ENCODE data around the gene ERGIC3. TPM values are rescaled to one million over a fixed set of nuclear protein-coding genes. Genes with fewer than 3 reads are reported as not detected.

The ERGIC3 gene
- total and polyA plus RNA-seq, 2 of the 4 experiments (the other 2 are of a cell fraction), result 434 to 438 TPM

DNA sequence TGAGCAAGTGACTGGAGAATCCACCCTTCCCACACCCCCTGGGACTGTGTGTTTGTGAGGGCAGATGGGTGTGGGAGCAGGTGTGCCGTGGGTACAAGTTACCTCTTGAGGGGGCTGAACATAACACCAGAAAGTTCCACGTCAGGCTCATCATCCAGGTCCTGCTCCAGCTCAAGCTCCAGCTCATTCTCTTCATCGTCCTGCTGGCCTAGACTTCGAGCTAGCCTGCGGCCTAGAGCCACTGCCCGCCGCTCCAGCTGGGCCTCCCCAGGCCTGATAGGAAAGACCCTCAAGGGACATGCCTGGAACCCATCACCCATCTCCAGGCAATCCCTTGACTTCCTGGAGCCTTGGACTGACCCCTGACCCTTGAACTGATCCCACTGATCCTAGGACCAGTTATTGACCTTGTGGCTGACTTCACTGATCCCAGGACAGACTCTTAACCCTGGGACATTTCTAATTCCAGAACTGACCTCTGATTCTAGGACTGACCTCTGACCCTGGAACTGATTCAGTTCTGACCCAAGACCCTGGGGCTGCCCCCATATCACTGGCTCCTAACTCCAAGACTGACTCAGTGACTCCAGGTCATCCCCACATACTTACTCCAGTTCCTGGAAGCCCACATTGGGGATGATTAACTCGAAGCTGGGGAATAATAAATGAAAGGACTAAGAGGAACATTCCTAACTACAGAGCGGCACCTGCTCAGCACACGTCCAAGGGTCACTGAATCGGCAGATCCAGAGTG is 62.0 kb downstream of the ERGIC3 start:
- dilution Hi-C loops (cut with HindIII; ENCODE audit: low sequenced_read_pairs, unreplicated experiment), result no loop called here
- Histone ChIP-seq H3K23ac (ENCODE audit: low read depth, low read length) (no peak overlapping the region), H2AFZ (replicated peaks; ENCODE audit: low read length, poor library complexity) (no peak overlapping the region), H3K56ac (ENCODE audit: extremely low read depth, insufficient read depth, low read length) (no peak overlapping the region), H3K4ac (ENCODE audit: low read depth, low read length) (no peak overlapping the region), H3K18ac (ENCODE audit: low read depth, low read length) (no peak overlapping the region), H2AK5ac (ENCODE audit: low read depth, low read length) (no peak overlapping the region), H3K9me1 (ENCODE audit: insufficient read depth, low read length) (no peaks in the 10 kb centered on the region), H3K4me1 (ENCODE audit: control insufficient read depth, insufficient read depth, low read length) (peaks cover 3% of the 10 kb centered on the region), H2BK5ac (ENCODE audit: low read depth, low read length, poor library complexity, severe bottlenecking) (no peak overlapping the region), H3K9me3 (ENCODE audit: control insufficient read depth, insufficient read depth, low read length) (no peaks in the 10 kb centered on the region), H3K27me3 (ENCODE audit: control insufficient read depth, insufficient read depth, low read length) (peaks cover 35% of the 10 kb centered on the region), H3K27ac (ENCODE audit: insufficient read depth, low read length) (no peak overlapping the region), H3K4me2 (ENCODE audit: low read depth, low read length) (no peak overlapping the region), H3K4me3 (ENCODE audit: insufficient read depth, low read depth, low read length) (no peak overlapping the region), H2BK120ac (ENCODE audit: low read depth, low read length) (no peak overlapping the region), H4K5ac (ENCODE audit: low read depth, low read length) (no peak overlapping the region), H3K79me1 (ENCODE audit: low read depth in 1 of 2, low read length in 2 of 2) (no peaks in the 10 kb centered on the region), H4K91ac (ENCODE audit: insufficient read depth, low read depth, low read length) (no peak overlapping the region), H2AK9ac (replicated peaks; ENCODE audit: low read depth, low read length, poor library complexity) (no peak overlapping the region), H3K14ac (replicated peaks; ENCODE audit: low read depth, low read length) (no peak overlapping the region), H3K9ac (ENCODE audit: low read depth, low read length) (no peak overlapping the region), H2BK20ac (ENCODE audit: low read depth, low read length) (no peak overlapping the region), H4K8ac (ENCODE audit: low read depth in 2 of 2, low read length in 2 of 2) (no peak overlapping the region), H2BK15ac (ENCODE audit: low read depth, low read length) (no peak overlapping the region), H4K20me1 (ENCODE audit: insufficient read depth, low read length) (no peaks in the 10 kb centered on the region; the same call in 1 of the 2 replicates), H3K36me3 (ENCODE audit: control insufficient read depth, insufficient read depth, low read length) (no peaks in the 10 kb centered on the region)
- TF ChIP-seq NFE2L2 (IDR thresholded peaks at IDR 0.05; ENCODE audit: low read depth, low read length) (no peak), FOS (IDR thresholded peaks at IDR 0.05; ENCODE audit: low read depth, low read length) (no peak), BHLHE40 (IDR thresholded peaks at IDR 0.05; ENCODE audit: low read depth, low read length) (no peak), MAFK (IDR thresholded peaks at IDR 0.05; ENCODE audit: low read depth, low read length) (no peak), RFX5 (IDR thresholded peaks at IDR 0.05; ENCODE audit: low read depth, low read length) (no peak)
- TF ChIP-seq, protein P1, sequence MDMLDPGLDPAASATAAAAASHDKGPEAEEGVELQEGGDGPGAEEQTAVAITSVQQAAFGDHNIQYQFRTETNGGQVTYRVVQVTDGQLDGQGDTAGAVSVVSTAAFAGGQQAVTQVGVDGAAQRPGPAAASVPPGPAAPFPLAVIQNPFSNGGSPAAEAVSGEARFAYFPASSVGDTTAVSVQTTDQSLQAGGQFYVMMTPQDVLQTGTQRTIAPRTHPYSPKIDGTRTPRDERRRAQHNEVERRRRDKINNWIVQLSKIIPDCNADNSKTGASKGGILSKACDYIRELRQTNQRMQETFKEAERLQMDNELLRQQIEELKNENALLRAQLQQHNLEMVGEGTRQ (IDR thresholded peaks at IDR 0.05; ENCODE audit: low read depth, low read length), result no peak
- TF ChIP-seq, protein P2, sequence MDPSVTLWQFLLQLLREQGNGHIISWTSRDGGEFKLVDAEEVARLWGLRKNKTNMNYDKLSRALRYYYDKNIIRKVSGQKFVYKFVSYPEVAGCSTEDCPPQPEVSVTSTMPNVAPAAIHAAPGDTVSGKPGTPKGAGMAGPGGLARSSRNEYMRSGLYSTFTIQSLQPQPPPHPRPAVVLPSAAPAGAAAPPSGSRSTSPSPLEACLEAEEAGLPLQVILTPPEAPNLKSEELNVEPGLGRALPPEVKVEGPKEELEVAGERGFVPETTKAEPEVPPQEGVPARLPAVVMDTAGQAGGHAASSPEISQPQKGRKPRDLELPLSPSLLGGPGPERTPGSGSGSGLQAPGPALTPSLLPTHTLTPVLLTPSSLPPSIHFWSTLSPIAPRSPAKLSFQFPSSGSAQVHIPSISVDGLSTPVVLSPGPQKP (IDR thresholded peaks at IDR 0.05; ENCODE audit: borderline replicate concordance, low read depth, low read length), result no peak
- ChIA-PET POLR2A (ENCODE audit: unreplicated experiment) (no interaction called here), CTCF (no interaction called here)
- DNase-seq (no peak), ATAC-seq (ENCODE audit: low read depth) (no peak)
- BruUV-seq (replicated peaks), result no TSS peak
- WGBS, 2 experiments (ENCODE audit: extremely low coverage in 2 of 2, insufficient read length in 1 of 2), result 91% methylated on average over 9 of the region's 11 CpGs; no CpG with 5 or more reads in 1 of the 2 experiments
- intact Hi-C loops (cut with micrococcal nuclease), result no loop called here
- in situ Hi-C loops (cut with MboI; ENCODE audit: low sequenced_read_pairs), result no loop called here

Data from IMR-90 (cell line).